Right lobe of liver (tissue), 4 donors: Measurements from ENCODE around the gene SPAST.
"Not testable (repeated sequence)": the region's sequence is repeated elsewhere in the genome, so short reads cannot be mapped to it uniquely, and the experiment has no call there.

Experiments
- POLR2A ChIP-seq: fragments of 450-650 bp; IDR thresholded peaks from one replicate; pipeline ENCODE4 v1.6.1; 2017; ENCODE audit warnings: antibody characterized with exemption, mild to moderate bottlenecking
- TF ChIP-seq, protein P1 (sequence below), 4 donors: fragments of 200-600 bp in 3 of 4; fragments of 450-650 bp in 1 of 4; IDR thresholded peaks; one replicate each; pipeline versions ENCODE4 v1.5.1 to v1.8.0; 2016 to 2022; ENCODE audit warnings: antibody characterized with exemption in 4 of 4, mild to moderate bottlenecking in 2 of 4
- donor health status: DM: no; HTN: no; CAD: no.
- donor health status: DM: no; HTN: no; CAD: no.
- donor health status: DM: no; HTN: yes; CAD: no.

DNA sequence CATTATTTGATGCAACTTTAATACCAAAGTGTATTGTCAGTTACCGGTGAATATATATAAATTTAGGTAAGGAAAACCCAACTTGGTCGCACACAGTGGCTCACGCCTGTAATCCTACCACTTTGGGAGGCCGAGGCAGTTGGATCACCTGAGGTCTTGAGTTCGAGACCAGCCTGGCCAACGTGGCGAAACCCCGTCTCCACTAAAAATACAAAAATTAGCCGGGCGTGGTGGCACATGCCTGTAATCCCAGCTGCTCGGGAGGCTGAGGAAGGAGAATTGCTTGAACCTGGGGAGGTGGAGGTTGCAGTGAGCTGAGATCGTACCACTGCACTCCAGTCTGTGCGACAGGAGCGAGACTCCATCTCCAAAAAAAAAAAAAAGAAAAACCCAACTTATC, 88.2 kb downstream of the SPAST start:
- not testable (repeated sequence) for TF ChIP-seq POLR2A
- TF ChIP-seq, protein P1, sequence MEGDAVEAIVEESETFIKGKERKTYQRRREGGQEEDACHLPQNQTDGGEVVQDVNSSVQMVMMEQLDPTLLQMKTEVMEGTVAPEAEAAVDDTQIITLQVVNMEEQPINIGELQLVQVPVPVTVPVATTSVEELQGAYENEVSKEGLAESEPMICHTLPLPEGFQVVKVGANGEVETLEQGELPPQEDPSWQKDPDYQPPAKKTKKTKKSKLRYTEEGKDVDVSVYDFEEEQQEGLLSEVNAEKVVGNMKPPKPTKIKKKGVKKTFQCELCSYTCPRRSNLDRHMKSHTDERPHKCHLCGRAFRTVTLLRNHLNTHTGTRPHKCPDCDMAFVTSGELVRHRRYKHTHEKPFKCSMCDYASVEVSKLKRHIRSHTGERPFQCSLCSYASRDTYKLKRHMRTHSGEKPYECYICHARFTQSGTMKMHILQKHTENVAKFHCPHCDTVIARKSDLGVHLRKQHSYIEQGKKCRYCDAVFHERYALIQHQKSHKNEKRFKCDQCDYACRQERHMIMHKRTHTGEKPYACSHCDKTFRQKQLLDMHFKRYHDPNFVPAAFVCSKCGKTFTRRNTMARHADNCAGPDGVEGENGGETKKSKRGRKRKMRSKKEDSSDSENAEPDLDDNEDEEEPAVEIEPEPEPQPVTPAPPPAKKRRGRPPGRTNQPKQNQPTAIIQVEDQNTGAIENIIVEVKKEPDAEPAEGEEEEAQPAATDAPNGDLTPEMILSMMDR (IDR thresholded peaks at IDR 0.05), result not testable (repeated sequence)
